Measurements from ENCODE around the gene FAM81A.

GRCh38 chr15:59444980-59445545 lies 7.1 kb downstream of the FAM81A start:
- no peak for TF ChIP-seq CTCF (IDR thresholded peaks at IDR 0.05)
- no peak for TF ChIP-seq POLR2A (IDR thresholded peaks at IDR 0.05)
